Pons (tissue), 1 donor: ENCODE results near the gene TTLL9.
"Not testable (repeated sequence)": the region's sequence is repeated elsewhere in the genome, so short reads cannot be mapped to it uniquely, and the experiment has no call there.

ENCODE experiments used
- DNase-seq: peaks from one replicate; pipeline ENCODE4 v3.0.0-alpha.2; 2016; ENCODE audit warnings: low spot score

The TTLL9 gene

DNA sequence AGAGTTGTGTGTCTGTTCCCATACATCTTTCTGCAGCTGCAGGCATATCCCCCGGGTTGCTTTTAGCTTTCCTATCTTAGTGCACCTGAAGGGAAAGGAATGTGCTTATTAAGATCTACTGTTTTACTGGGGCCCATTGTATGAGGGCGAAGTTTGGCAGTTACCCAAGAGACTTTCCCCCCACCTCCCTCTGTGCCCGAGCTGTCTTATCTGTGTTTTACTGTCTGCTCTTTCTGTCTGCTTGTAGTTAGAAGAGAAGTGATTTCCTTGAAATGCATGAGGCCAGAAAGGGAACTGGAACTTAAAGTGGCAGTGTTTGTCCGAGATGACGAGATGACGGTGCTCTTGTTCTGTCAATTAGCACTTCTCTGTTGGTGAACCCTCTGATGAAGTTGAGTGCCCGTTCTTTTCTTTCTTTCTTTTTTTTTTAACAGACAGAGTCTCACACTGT lies 47.6 kb downstream of the TTLL9 start:
- DNase-seq = not testable (repeated sequence)

DNA sequence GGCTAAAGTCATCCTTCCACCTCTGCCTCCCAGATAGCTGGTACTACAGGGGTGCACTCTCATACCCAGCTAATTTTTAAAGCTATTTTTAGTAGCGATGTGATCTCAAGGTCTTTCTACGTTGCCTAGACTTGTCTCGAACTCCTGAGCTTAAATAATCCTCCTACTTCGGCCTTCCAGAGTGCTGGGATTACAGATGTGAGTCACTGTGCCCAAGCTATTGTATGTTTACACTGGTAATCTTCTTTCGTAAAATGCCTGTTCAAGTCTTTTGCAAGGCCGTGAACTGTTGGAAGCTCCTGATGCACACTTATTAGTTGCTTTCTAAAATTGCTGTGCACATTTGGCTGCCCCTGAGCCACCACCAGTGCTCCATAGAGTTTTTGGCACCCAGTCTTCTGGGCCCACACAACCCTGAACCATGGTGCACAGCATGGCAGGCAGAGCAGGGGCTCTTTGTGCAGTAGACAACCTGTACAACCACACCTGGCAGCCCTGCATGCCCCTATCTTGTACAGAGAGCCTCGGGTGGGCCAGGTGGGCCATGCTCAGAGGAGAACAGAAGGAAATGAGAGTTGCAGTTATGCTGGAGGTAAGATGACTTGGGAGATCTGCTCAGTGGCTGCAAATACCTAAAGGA lies 48.2 kb downstream of the TTLL9 start:
- no peak for DNase-seq

DNA sequence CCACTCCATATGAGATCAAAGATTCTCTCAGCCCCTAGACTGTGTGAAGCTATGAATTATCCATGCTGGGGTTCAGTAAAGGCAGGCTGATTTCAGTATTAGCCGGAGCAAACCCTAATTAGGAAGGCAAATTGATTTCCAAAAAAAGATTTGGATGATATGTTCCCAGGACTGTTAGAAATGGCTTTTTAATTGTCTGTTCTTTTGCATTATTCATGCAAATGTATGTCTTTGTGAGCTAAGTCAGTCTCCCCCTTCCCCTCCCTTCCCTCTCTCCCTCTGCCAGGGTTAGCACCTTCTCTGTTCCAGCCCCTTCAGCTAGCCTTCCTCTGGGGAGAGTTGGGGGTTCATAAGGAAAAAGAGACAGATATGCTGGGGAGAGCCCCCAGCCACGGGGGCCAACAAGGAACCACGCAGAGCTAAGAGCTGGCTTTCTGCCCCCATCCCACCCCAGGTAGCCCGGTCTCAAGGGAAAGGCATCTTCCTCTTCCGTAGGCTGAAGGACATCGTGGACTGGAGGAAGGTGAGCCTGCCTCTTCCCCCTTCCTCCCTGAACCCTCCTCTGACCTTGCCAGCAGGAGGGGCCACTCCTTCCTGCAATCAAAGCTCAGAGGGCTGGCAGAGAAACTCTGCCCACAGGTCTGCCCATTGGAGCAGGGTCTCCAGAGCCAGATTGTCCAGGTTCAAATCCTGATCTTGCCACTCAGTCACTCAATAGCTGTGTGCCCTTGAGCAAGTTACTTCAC lies 49.1 kb downstream of the TTLL9 start:
- no peak for DNase-seq

DNA sequence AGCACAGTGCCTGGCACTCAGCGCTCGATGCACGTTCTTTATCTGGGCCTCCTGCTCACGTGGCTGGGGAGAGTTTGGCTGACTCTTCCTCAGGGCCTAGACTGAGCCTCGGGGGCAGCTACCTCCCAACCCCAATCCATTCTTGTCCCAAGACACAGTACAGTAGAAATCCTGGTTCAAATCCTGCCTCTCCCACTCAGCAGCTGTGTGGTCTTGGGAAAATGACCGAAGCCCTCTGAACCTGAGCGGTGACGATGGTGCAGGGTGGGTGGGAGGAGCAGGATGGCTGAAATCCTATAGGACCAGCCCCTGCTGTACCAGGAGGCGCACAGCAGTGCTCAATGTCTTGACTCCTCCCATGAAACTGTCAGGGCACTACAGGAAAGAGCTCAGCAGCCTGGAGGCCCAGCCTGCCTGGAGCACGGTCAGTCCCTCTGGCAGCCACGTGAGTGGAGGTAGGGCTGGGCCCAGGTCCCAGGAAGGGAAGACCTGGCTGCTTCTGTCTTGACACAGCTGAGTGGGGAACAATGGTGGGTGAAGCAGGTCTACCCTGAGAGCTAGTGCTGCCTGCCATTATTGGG lies 49.9 kb downstream of the TTLL9 start:
- DNase-seq = no peak

DNA sequence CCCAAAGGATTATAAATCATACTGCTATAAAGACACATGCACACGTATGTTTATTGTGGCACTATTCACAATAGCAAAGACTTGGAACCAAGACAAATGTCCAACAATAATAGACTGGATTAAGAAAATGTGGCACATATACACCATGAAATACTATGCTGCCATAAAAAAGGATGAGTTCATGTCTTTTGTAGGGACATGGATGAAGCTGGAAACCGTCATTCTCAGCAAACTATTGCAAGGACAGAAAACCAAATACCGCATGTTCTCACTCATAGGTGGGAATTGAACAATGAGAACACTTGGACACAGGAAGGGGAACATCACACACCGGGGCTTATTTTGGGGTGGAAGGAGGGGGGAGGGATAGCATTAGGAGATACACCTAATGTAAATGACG lies 51.0 kb downstream of the TTLL9 start:
- DNase-seq = not testable (repeated sequence)

DNA sequence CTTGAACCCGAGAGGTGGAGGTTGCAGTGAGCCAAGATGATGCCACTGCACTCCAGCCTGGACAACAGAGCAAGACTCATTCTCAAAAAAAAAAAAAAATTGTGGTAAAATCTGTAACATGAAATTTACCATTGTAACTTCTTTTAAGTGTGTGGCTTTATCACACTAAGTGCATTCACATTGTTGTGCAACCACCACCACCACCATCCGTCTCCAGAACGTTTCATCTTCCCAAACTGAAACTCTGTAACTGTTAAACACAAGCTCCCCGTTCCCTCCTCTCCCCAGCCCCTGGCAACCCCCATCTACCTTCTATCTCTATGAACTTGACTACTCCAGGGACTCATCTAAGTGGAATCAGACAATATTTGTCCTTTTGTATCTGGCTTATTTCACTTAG lies 51.7 kb downstream of the TTLL9 start:
- no peak for DNase-seq

DNA sequence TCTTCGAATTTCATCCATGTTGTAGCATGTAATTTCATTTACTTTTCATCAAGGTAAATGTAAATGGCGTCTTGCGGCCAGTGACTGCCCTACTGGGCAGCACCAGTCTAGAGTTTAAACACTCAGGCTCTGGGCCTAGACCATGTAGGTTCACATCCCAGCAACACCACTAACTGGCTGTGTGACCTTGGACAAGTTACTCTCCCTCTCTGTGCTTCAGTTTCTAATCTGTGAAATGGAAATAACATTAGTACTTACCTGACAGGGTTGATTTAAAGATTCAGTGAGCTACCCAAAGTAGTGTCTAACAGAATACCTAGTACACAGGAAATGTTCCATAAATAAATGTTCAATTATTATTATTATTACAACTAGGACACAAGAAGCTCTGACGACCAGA lies 52.2 kb downstream of the TTLL9 start:
- no peak for DNase-seq

DNA sequence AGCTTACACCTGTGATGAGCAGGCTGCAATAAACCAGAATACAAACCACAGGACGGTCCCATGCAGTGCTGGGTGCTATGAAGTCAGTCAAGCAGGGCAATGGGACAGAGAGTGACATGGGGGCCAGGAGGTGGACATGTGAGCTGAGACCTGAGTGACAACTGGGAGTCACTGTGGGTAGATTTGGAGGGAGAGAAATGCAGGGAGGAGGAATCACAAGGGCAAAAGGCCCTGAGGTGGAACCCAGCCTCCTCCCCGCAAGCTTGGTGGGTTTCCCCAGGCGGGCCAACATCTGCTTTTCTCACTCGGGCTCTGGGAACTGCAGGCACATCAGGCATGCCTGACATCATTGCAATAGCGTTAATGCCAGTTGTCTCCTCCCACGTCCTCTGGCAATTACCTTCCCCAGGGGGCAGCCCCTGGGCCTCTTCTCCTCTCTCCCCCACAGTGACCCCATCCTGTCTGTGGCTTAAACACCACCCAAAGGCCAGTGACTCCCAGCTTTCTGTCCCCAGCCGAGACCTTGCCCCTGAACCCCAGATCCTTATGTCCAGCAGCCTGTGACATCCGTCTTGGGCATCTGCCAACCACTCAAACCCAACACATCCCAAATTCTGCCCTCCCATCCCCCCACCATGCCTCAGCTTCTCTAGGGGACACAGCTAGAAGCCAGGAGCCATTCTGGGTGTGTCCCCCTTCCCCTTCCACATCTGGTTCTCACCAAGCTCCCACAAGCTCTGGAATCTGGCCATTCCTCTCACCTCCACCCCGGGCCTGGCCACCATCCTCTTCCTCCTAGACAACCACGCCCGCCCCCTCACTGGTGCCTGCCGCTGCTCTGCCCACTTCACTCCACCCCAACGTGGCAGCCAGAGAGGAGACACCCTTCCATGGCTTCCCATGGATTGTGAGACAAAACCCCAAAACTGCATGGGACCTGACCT lies 53.2 kb downstream of the TTLL9 start:
- DNase-seq = no peak

DNA sequence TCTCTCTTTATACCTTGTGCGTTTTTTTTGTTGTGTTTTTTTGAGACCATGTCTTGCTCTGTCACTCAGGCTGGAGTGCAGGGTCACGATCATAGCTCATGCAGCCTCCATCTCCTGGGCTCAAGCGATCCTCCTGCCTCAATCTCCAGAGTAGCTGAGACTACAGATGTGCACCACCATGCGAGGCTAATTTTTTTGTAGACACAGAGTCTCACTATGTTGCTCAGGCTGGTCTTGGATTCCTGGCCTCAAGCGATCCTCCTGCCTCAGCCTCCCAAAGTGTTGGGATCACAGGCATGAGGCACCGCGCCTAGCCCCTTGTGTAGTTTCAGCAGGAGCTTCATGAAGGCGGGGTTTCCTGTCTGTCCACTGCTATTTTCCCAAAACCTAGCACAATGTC lies 54.1 kb downstream of the TTLL9 start:
- DNase-seq = no peak

DNA sequence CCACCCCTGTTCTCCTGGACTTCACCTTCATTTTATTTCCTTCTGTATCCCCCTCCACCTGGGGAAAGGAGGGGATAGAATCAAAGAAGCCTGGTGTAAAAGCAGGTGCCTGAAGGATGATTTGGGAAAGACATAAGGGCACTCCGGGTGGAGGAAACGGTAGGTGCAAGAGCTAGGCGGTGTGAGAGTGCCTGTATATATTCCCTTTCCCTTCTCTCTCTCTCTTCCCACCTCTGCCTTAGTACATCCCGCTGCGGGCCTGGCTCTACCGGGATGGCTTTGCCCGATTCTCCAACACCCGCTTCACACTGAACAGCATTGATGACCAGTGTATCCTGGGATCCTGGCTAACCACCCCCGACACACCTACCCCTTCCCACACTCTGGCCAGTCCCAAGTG lies 55.2 kb downstream of the TTLL9 start:
- DNase-seq = no peak

DNA sequence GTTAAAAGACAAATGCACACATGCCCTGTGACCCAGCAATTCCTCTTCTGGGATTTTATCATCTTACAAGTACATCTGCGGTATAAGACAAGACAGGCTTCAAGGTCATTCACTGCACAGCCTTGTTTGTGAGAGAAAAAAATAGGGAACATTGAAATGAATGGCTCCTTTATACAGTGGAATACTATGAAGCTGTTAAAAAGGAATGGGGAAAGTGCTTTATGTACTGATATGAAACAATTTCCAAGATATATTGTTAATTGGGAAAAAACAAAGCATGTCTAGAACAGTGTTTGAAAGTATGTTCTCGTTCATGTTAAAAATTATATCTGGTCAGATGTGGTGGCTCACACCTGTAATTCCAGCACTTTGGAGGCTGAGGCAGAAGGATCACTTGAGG lies 56.1 kb downstream of the TTLL9 start:
- DNase-seq = no peak

DNA sequence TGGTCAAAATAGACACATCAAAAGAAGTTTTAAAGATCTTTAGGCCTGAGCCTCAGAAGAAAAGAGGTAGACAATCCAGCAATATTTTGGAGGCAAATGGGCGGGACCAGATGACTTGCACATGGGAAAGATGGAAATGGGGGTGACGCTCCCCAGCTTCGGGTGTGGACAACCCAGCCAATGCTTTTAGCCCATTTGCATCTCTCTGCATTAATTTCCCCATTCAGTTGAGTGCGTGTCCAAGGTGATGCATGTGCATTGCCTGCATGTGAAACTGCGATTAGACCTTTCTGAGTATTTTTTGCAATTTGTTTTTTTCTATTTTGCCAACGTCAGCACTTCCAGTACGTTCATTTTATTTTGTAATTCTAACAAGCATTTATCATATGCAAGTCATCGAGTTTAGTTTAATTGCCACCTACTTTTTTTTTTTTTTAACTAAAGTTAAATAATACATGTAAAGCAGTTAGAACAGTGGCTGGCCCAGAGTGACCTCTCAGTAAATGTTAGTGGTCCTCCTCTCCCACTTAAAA lies 57.3 kb downstream of the TTLL9 start:
- DNase-seq = no peak

DNA sequence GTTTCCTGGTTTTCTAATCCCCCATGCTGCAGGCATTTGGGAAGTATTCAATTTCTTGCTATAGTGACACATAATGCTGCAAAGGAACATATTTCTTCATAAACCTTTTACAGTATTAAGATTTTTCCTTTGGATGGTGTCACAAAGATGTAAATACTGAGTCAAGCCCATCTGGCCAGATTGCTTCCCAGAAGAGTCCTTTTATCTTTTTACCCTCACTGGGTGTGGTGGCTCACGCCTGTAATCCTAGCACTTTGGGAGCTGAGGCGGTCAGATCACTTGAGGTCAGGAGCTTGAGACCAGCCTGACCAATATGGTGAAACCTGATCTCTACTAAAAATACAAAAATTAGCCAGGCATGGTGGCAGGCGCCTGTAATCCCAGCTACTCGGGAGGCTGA lies 59.2 kb downstream of the TTLL9 start:
- not testable (repeated sequence) for DNase-seq

DNA sequence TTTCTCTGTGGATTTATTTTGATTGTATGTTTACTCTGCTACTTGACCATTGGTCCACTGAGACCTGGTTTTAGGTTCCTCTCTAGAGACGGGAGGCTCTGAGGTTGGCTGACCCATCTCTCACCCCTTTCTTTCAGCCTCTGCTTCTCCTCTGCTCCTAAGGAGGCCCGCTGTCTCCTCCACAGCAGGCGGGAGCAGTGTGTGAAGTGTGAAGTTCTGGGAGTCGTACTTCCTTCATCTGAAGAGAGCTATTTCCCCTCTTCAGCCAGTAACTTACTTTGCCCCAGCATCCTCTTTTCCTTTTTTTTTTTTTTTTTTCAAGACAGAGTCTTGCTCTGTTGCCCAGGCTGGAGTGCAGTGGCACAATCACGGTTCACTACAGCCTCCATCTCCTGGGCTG lies 60.3 kb downstream of the TTLL9 start:
- DNase-seq = no peak

DNA sequence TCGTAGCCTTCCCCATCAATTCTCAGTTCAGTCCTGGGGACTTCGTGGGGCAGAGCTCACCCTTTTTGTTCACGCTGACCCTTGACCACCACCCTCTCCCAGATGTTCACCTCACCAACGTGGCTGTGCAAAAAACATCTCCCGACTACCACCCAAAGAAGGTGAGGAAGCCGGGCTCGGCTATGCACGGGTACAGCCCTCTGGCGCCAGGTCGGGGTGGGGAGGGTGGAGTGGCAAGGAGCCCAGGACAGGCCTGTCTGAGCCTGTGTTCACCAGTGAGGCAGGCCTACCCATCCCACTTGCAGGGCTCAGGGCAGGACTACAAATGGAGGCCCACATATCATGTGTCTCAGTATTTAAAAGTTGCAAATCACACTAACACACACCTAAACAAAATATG lies 63.3 kb downstream of the TTLL9 start:
- no peak for DNase-seq

DNA sequence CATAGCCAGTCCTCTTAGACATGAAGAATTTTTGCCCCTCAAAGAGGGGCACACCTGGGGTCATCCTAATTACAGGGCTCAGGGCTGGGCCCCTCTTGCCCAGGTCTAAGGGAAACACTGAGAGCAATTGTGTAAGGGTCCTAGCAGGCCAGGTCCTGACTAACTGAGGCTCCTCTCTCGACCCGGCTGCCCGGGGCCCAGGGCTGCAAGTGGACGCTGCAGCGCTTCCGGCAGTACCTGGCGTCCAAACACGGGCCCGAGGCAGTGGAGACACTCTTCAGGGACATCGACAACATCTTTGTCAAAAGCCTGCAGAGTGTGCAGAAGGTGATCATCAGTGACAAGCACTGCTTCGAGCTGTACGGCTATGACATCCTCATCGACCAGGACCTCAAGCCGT lies 64.1 kb downstream of the TTLL9 start:
- no peak for DNase-seq

DNA sequence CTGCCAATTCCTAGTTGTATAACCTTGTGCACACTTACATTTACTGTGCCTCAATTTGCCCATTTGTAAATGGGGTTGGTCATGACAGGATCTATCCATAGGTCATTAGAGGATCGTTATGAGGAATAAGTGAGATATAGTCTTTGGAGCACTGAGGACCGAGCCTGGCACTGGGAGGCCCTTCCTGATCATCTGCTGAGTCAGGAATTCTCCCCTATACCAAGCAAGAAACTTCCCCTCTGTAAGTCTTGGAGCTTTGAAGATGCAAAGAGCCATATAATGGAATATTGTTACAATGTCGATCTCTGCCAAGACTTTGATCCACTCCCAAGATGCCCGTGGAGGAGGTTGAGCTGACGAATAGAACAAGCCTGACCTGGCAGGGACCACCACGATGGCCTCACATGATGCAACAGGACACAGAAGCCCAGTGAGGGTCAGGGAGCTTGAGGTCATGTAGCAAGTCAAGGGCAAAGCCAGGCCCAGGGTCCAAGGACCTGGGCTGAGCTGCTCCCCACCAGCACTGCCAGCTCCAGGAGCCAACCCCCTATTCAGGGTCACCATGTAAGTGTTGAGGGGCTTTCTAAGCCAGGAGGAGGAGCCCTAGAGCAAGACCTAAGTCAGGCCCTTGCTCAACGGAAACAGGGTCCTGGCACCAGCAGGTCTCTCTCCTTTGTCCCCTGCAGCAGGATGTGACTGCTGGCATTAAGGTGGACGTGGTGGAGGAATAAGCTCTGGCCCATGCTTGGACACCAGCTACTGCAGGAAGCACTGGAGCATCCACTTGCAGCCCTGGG lies 64.7 kb downstream of the TTLL9 start:
- no peak for DNase-seq

DNA sequence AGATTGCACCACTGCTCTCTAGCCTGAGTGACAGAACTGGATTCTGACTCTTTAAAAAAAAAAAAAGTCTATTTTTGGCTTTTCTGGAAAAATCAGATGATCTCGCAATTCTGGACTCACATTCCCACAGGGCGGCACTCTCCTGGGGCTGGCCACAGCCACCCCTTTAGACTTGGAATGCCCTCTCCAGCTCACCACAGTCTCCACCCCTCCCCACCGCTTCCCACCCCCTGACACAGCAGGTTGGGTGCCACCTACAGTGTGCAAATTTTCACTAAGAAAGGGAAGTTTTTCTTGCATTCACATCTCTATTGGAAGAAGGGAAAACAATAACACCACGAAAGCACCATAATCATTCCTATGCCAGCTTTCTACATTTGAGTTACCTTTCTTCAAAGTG lies 66.0 kb downstream of the TTLL9 start:
- no peak for DNase-seq

DNA sequence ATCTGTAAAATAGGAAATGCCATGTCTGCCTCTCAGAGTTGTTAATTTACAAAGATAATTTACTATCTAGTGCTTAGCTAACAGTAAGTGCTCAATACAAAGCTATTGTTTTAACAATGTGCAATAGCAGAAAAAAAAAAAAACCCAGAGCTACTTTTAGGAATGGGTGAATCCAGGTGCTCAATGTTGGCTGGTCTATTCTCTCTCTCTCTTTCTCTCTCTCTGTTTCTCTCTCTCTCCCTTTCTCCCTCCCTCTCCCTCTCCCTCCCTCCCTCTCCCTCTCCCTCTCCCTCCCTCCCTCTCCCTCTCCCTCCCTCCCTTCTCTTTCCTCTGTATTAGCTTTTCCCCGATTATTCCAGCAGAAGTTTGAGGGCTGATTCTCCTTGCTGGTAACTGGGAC lies 67.4 kb downstream of the TTLL9 start:
- no peak for DNase-seq

DNA sequence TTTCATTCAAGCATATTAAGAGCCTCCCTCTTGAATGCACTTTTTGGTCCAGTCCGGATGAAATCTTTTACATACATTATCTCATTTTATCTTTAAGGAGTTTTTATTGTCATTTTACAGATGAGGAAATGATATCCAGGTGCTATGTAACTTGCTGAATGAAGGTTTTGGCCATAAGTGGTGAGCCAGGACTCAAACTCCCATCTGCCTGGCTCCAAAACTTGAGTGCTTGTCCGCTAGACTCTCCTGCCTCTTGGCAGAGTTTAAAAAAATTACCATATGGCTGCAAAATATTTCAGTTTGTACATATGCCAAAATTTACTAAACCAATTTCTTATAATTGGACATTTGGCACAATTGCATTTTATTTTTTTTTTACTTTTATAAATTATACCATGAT lies 69.2 kb downstream of the TTLL9 start:
- DNase-seq = no peak

DNA sequence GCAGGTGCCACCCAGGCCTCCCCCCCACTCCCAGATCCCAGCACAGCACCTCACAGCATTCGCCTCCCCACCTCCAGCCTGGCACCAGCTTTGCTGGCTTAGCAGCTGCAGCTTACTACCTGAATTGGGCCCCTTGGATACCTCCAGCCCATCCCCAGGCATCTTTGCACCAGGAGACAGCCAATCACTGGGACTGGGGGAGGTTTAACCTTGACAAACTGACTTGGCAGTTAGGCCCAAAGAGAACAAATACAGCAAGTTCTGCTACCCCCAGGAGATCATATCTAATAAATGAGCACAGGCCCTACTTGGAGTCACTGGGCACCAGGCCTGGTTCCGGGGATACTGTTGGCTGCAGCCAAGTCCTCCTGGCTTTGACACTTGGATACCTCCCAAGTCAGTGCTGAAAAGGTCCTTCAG lies 72.6 kb downstream of the TTLL9 start:
- DNase-seq = peak; percentile 61
